HepG2 (cell line): Measurements from ENCODE around the gene WDR70. TPM values are rescaled to one million over a fixed set of nuclear protein-coding genes. Genes with fewer than 3 reads are reported as not detected.

ENCODE experiments used
- ATAC-seq: fragments of 200-7000 bp; cut with Tn5 transposase; 3 replicates; pipeline ENCODE4 v1.9.1; 2020; ENCODE audit warnings: mild to moderate bottlenecking, moderate library complexity
- BruUV-seq: library from RNA; stranded (reverse); fragments of 400-500 nt; replicated peaks from 2 replicates; lab custom pipeline; 2021; lab: Mats Ljungman, UMichigan
- CTCF ChIA-PET: fragments of 300-600 bp; formaldehyde crosslinking; extraction: SDS; loops from one replicate; lab custom pipeline; 2021; ENCODE audit warnings: low total read pairs, inconsistent platforms, low intra/inter-chr PET ratio; lab: Yijun Ruan, JAX
- POLR2A ChIA-PET: fragments of 350-600 bp; sonication (Branson Sonifier 250); formaldehyde crosslinking; loops from one replicate; lab custom pipeline; 2020; ENCODE audit warnings: antibody characterized with exemption, inconsistent platforms; lab: Yijun Ruan, JAX
- DNase-seq: peaks from one replicate; pipeline ENCODE4 v3.0.0-alpha.2; 2015; ENCODE audit warnings: low spot score
- FAIRE-seq: peaks from 3 replicates; lab custom pipeline; 2011; peaks lifted over from hg19 to GRCh38; lab: Jason Lieb, UNC
- H2AFZ ChIP-seq: one replicate; pipeline ENCODE4 v1.6.1; 2011; ENCODE audit warnings: low read length, inconsistent platforms
- H3K27ac ChIP-seq: fragments of 300-600 bp; 3 replicates; pipeline ENCODE4 v1.8.0; 2011; ENCODE audit warnings: mixed run types, mild to moderate bottlenecking, mixed read lengths, low read length, inconsistent platforms; ENCODE audit not compliant: insufficient read depth; ENCODE audit errors: extremely low read length
- H3K27me3 ChIP-seq, 2 experiments: fragments of 200-600 bp in 1 of 2; 2 replicates in 1 of 2; 3 replicates in 1 of 2; pipeline versions ENCODE4 v1.6.0 to v1.8.0; 2011; ENCODE audit warnings: low read length in 2 of 2, mild to moderate bottlenecking in 2 of 2, moderate library complexity in 2 of 2, inconsistent platforms in 1 of 2; ENCODE audit not compliant: insufficient read depth in 2 of 2, control insufficient read depth in 1 of 2
- H3K36me3 ChIP-seq, 2 experiments: fragments of 200-600 bp in 1 of 2; replicated peaks in 1 of 2; 2 replicates in 1 of 2; 3 replicates in 1 of 2; pipeline versions ENCODE4 v1.5.1 to v1.8.0; 2011; ENCODE audit warnings: low read length in 2 of 2, inconsistent platforms in 1 of 2; ENCODE audit not compliant: insufficient read depth in 2 of 2, control insufficient read depth in 1 of 2
- H3K4me1 ChIP-seq: 2 replicates; pipeline ENCODE4 v1.5.1; 2012; ENCODE audit warnings: low read length, inconsistent platforms; ENCODE audit not compliant: insufficient read depth
- H3K4me2 ChIP-seq: 2 replicates; pipeline ENCODE4 v1.6.0; 2011; ENCODE audit warnings: low read depth, low read length, inconsistent platforms
- H3K4me3 ChIP-seq, 3 experiments: fragments of 200-600 bp in 1 of 3; sonication (generic), shearing (Covaris generic) in 1 of 3; replicated peaks in 1 of 3; 2 replicates each; pipeline ENCODE4 v1.5.1; 2011 to 2016; ENCODE audit warnings: low read length in 3 of 3, inconsistent platforms in 2 of 3, low read depth in 2 of 3, mild to moderate bottlenecking in 2 of 3, control low read depth in 1 of 3, mixed read lengths in 1 of 3; ENCODE audit not compliant: insufficient read depth in 1 of 3
- H3K79me2 ChIP-seq: one replicate; pipeline ENCODE4 v1.6.1; 2011; ENCODE audit warnings: low read length, inconsistent platforms; ENCODE audit not compliant: insufficient read depth
- H3K9ac ChIP-seq: 2 replicates; pipeline ENCODE4 v1.6.0; 2011; ENCODE audit warnings: mild to moderate bottlenecking, low read depth, low read length, inconsistent platforms; ENCODE audit not compliant: insufficient read depth
- H3K9me3 ChIP-seq: 2 replicates; pipeline ENCODE4 v1.5.1; 2012; ENCODE audit warnings: mild to moderate bottlenecking, low read length
- H4K20me1 ChIP-seq: 2 replicates; pipeline ENCODE4 v1.6.0; 2011; ENCODE audit warnings: inconsistent platforms, mild to moderate bottlenecking, low read length, moderate library complexity; ENCODE audit not compliant: insufficient read depth
- DNMT3B ChIP-seq: conservative IDR thresholded peaks from 2 replicates; pipeline ENCODE4 v1.6.1; 2016; ENCODE audit warnings: missing biosample characterization, control low read depth
- FOXP1 ChIP-seq, 2 experiments: fragments of 450-650 bp in 1 of 2; IDR thresholded peaks; 2 replicates each; pipeline ENCODE4 v1.6.1; 2017 to 2018; ENCODE audit warnings: antibody characterized with exemption in 1 of 2
- HNF4G ChIP-seq, 2 experiments: sonication (generic) in 1 of 2; formaldehyde crosslinking in 1 of 2; IDR thresholded peaks; 2 replicates each; pipeline versions ENCODE4 v1.4.0 to v1.6.1; 2011 to 2020; ENCODE audit warnings: borderline replicate concordance in 2 of 2, low read depth in 2 of 2, mild to moderate bottlenecking in 2 of 2, low read length in 1 of 2, missing genetic modification reagents in 1 of 2, moderate library complexity in 1 of 2
- MTA1 ChIP-seq: sonication (generic); formaldehyde crosslinking; IDR thresholded peaks from 2 replicates; pipeline ENCODE4 v1.4.0; 2020; ENCODE audit warnings: missing genetic modification reagents, mild to moderate bottlenecking, borderline replicate concordance
- NCOA2 ChIP-seq: sonication (generic); formaldehyde crosslinking; IDR thresholded peaks from 2 replicates; pipeline ENCODE4 v1.8.0; 2022; ENCODE audit warnings: inconsistent platforms
- STAG1 ChIP-seq: sonication (generic); formaldehyde crosslinking; IDR thresholded peaks from 2 replicates; pipeline ENCODE4 v1.4.0; 2020; ENCODE audit warnings: missing genetic modification reagents
- ZNF569 ChIP-seq: sonication (generic); formaldehyde crosslinking; IDR thresholded peaks from 2 replicates; pipeline ENCODE4 v1.5.0; 2020; ENCODE audit warnings: mild to moderate bottlenecking, missing genetic modification reagents, moderate library complexity, borderline replicate concordance
- ZNF672 ChIP-seq: sonication (generic); formaldehyde crosslinking; IDR thresholded peaks from 2 replicates; pipeline ENCODE4 v1.8.1; 2022; ENCODE audit warnings: missing genetic modification reagents
- ZNF720 ChIP-seq: sonication (generic); formaldehyde crosslinking; IDR thresholded peaks from 2 replicates; pipeline ENCODE4 v1.4.0; 2020; ENCODE audit warnings: missing genetic modification reagents
- WGBS: methylation state at CpG from one replicate; pipeline ENCODE4 v1.1.6; 2017; ENCODE audit warnings: low lambda C conversion rate; 5-methylcytosine and 5-hydroxymethylcytosine counted together
- in situ Hi-C: cut with HindIII; loops from 2 replicates; pipeline ENCODE4 v1.10.0; 2017; ENCODE audit warnings: low pct_unique_long_range_greater_than_20kb; ENCODE audit not compliant: extremely low pct_ligation_motif_present
- intact Hi-C: fragments of 100-400 bp; cut with micrococcal nuclease; formaldehyde crosslinking; loops from one replicate; pipeline ENCODE4 v1.10.0; 2022; ENCODE audit not compliant: unreplicated experiment
- polyA plus RNA-seq, 8 experiments: library from polyadenylated mRNA; depleted of rRNA in 3 of 8; stranded (reverse) in 7 of 8; unstranded in 1 of 8; fragments of >200 nt; fragmentation: Illumina TruSeq in 4 of 8; extraction: Trizol in 4 of 8; gene quantifications; 2 replicates each; pipeline versions ENCODE4 v1.2.1 to v1.2.3, GENCODE V29; 2011 to 2016; ENCODE audit warnings: low read depth in 4 of 8, missing spikeins in 1 of 8, mixed read lengths in 1 of 8; ENCODE audit not compliant: insufficient read depth in 1 of 8
- total RNA-seq, 5 experiments: library from RNA; depleted of rRNA; stranded (reverse); fragments of >200 nt; fragmentation: Illumina TruSeq; extraction: Trizol; gene quantifications; 2 replicates each; pipeline ENCODE4 v1.2.3, GENCODE V29; 2016; ENCODE audit warnings: low read depth in 1 of 5
- TF ChIP-seq, protein P1 (sequence below): sonication (generic); formaldehyde crosslinking; IDR thresholded peaks from 2 replicates; pipeline ENCODE4 v1.4.0; 2020; ENCODE audit warnings: missing genetic modification reagents
- TF ChIP-seq, protein P2 (sequence below): sonication (generic); formaldehyde crosslinking; IDR thresholded peaks from 2 replicates; pipeline ENCODE4 v1.5.1; 2020; ENCODE audit warnings: mild to moderate bottlenecking, missing genetic modification reagents
- TF ChIP-seq, protein P3 (sequence below): IDR thresholded peaks from 2 replicates; pipeline ENCODE4 v1.6.1; 2016; ENCODE audit warnings: mild to moderate bottlenecking, missing biosample characterization, missing genetic modification reagents
- TF ChIP-seq, protein P4 (sequence below): conservative IDR thresholded peaks from 2 replicates; pipeline ENCODE4 v1.6.1; 2018; ENCODE audit warnings: missing genetic modification reagents

The WDR70 gene
- total and polyA plus RNA-seq, 2 of the 13 experiments (the other 11 are each of a cell fraction or from before 2014, with no cell fraction given), result 14.6 to 30.6 TPM

DNA sequence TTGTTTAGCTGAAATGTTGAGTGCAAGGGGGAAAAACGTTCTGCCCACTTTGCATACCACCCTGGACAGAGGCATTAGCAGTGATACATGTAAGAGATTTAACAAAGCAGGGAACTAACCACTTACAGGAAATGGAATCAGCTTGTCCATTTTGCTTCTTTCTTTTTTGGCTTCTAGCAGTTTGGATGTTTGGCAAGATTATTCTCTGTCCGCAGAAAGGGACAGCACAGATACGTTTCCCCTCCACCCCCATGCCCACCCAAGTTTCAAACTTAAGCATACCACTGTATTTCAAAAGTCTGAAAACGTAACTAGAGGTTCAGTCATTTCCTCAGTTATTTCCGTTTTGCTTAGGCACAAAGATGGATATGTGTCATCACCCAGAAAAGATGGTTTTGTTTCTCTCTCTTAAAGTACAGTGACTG is 342.3 kb downstream of the WDR70 start:
- H3K36me3 ChIP-seq, result no peaks in the 10 kb centered on the region
- no peak overlapping the region for H3K4me3 ChIP-seq
- no peaks in the 10 kb centered on the region for H3K79me2 ChIP-seq
- peaks cover 45% of the 10 kb centered on the region for H3K4me1 ChIP-seq
- no peaks in the 10 kb centered on the region for H3K27me3 ChIP-seq
- H3K9ac ChIP-seq, result no peak overlapping the region
- no peaks in the 10 kb centered on the region for H3K9me3 ChIP-seq
- DNase-seq, result no peak
- H3K4me2 ChIP-seq, result no peak overlapping the region
- POLR2A ChIA-PET, result no interaction called here
- no peak overlapping the region for H3K27ac ChIP-seq
- BruUV-seq, result no TSS peak
- H4K20me1 ChIP-seq, result no peaks in the 10 kb centered on the region
- intact Hi-C loops (no loop called here), in situ Hi-C loops (no loop called here)
- no peak for TF ChIP-seq STAG1 (CRISPR knock-in tag)
- TF ChIP-seq ZNF672 (CRISPR knock-in tag), result no peak
- no peak for TF ChIP-seq NCOA2 (CRISPR knock-in tag)
- TF ChIP-seq, protein P1, sequence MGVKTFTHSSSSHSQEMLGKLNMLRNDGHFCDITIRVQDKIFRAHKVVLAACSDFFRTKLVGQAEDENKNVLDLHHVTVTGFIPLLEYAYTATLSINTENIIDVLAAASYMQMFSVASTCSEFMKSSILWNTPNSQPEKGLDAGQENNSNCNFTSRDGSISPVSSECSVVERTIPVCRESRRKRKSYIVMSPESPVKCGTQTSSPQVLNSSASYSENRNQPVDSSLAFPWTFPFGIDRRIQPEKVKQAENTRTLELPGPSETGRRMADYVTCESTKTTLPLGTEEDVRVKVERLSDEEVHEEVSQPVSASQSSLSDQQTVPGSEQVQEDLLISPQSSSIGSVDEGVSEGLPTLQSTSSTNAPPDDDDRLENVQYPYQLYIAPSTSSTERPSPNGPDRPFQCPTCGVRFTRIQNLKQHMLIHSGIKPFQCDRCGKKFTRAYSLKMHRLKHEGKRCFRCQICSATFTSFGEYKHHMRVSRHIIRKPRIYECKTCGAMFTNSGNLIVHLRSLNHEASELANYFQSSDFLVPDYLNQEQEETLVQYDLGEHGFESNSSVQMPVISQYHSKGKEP, result no peak
- TF ChIP-seq ZNF569 (CRISPR knock-in tag), result no peak
- no peak for TF ChIP-seq HNF4G (IDR thresholded peaks at IDR 0.05; ENCODE audit: borderline replicate concordance, low read depth, low read length)
- TF ChIP-seq HNF4G (CRISPR knock-in tag; IDR thresholded peaks at IDR 0.05; ENCODE audit: borderline replicate concordance, low read depth), result no peak
- no peak for TF ChIP-seq DNMT3B (CRISPR knock-in tag)
- TF ChIP-seq, protein P2, sequence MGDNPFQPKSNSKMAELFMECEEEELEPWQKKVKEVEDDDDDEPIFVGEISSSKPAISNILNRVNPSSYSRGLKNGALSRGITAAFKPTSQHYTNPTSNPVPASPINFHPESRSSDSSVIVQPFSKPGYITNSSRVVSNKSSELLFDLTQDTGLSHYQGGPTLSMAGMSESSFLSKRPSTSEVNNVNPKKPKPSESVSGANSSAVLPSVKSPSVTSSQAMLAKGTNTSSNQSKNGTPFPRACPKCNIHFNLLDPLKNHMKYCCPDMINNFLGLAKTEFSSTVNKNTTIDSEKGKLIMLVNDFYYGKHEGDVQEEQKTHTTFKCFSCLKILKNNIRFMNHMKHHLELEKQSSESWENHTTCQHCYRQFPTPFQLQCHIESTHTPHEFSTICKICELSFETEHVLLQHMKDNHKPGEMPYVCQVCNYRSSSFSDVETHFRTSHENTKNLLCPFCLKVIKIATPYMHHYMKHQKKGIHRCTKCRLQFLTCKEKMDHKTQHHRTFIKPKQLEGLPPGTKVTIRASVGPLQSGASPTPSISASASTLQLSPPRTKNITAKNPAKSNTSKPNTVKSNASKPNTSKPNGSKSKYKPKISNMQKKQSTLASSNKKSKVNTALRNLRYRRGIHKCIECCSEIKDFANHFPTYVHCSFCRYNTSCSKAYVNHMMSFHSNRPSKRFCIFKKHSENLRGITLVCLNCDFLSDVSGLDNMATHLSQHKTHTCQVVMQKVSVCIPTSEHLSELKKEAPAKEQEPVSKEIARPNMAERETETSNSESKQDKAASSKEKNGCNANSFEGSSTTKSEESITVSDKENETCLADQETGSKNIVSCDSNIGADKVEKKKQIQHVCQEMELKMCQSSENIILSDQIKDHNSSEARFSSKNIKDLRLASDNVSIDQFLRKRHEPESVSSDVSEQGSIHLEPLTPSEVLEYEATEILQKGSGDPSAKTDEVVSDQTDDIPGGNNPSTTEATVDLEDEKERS (CRISPR knock-in tag), result no peak
- TF ChIP-seq, protein P3, sequence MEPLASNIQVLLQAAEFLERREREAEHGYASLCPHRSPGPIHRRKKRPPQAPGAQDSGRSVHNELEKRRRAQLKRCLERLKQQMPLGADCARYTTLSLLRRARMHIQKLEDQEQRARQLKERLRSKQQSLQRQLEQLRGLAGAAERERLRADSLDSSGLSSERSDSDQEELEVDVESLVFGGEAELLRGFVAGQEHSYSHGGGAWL, result no peak
- TF ChIP-seq MTA1 (CRISPR knock-in tag), result no peak
- no peak for TF ChIP-seq ZNF720 (CRISPR knock-in tag)
- no peak for TF ChIP-seq FOXP1 (IDR thresholded peaks at IDR 0.05)
- no peak for TF ChIP-seq FOXP1 (CRISPR knock-in tag; IDR thresholded peaks at IDR 0.05)
- TF ChIP-seq, protein P4, sequence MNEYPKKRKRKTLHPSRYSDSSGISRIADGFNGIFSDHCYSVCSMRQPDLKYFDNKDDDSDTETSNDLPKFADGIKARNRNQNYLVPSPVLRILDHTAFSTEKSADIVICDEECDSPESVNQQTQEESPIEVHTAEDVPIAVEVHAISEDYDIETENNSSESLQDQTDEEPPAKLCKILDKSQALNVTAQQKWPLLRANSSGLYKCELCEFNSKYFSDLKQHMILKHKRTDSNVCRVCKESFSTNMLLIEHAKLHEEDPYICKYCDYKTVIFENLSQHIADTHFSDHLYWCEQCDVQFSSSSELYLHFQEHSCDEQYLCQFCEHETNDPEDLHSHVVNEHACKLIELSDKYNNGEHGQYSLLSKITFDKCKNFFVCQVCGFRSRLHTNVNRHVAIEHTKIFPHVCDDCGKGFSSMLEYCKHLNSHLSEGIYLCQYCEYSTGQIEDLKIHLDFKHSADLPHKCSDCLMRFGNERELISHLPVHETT (CRISPR knock-in tag), result no peak
- WGBS, result 92% methylated on average over 5 of the region's 5 CpGs
- CTCF ChIA-PET, result no interaction called here
- FAIRE-seq, result no peak
- no peak overlapping the region for H2AFZ ChIP-seq
- ATAC-seq, result no peak
